WERI-Rb-1 (cell line): ENCODE measurements around the gene RFC4.

Source experiments
- DNase-seq: peaks from one replicate; pipeline ENCODE4 v3.0.0-alpha.2; 2020
- H3K27ac ChIP-seq: fragments of 250-450 bp; sonication (Bioruptor Pico); 2 replicates; pipeline ENCODE4 v1.5.1; 2020; ENCODE audit warnings: mild to moderate bottlenecking, moderate library complexity
- H3K27me3 ChIP-seq: fragments of 250-450 bp; sonication (Bioruptor Pico); 2 replicates; pipeline ENCODE4 v1.5.1; 2021; ENCODE audit warnings: mild to moderate bottlenecking, low read depth, moderate library complexity; ENCODE audit not compliant: insufficient read depth, severe bottlenecking
- H3K36me3 ChIP-seq: fragments of 250-450 bp; sonication (Bioruptor Pico); 2 replicates; pipeline ENCODE4 v1.5.1; 2020; ENCODE audit warnings: mild to moderate bottlenecking, moderate library complexity
- H3K4me3 ChIP-seq: 2 replicates; pipeline ENCODE4 v1.5.1; 2011; ENCODE audit warnings: low read depth, mild to moderate bottlenecking, control low read depth, low read length
- H3K9me3 ChIP-seq: fragments of 250-450 bp; sonication (Bioruptor Pico); 2 replicates; pipeline ENCODE4 v1.5.1; 2021; ENCODE audit warnings: mild to moderate bottlenecking, moderate library complexity; ENCODE audit not compliant: severe bottlenecking
- CTCF ChIP-seq: IDR thresholded peaks from 2 replicates; pipeline ENCODE4 v1.5.1; 2011; ENCODE audit warnings: low read depth, mild to moderate bottlenecking, control low read depth, inconsistent platforms, low read length

RFC4 gene

DNA sequence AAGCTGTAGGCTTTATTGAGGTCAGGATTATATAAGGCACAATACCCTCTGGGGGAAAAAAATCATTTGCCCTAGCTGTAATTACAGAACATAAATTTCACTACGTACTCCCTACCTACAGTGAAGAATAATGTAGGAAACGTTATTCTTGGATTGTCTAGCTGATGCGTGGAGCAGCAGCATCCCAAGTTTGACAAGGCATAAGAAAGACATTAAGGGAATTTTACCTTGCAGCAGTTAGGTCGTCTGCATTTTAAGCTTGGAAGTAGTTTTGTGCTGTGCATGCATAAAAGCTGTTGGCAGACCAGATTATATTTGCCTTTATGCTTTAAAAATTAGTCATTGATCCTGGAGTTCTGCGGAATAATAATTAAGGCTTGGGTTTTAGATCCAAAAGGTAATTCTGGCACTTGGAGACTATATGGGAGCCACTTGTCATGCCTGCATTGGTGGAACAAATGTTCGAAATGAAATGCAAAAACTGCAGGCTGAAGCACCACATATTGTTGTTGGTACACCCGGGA is 20.7 kb downstream of the RFC4 start:
- H3K4me3 ChIP-seq = peak overlapping the region; percentile 97
- H3K9me3 ChIP-seq = no peaks in the 10 kb centered on the region
- DNase-seq = no peak
- H3K36me3 ChIP-seq = peaks cover 74% of the 10 kb centered on the region
- H3K27me3 ChIP-seq = no peaks in the 10 kb centered on the region
- no peak for TF ChIP-seq CTCF
- H3K27ac ChIP-seq = no peak overlapping the region

DNA sequence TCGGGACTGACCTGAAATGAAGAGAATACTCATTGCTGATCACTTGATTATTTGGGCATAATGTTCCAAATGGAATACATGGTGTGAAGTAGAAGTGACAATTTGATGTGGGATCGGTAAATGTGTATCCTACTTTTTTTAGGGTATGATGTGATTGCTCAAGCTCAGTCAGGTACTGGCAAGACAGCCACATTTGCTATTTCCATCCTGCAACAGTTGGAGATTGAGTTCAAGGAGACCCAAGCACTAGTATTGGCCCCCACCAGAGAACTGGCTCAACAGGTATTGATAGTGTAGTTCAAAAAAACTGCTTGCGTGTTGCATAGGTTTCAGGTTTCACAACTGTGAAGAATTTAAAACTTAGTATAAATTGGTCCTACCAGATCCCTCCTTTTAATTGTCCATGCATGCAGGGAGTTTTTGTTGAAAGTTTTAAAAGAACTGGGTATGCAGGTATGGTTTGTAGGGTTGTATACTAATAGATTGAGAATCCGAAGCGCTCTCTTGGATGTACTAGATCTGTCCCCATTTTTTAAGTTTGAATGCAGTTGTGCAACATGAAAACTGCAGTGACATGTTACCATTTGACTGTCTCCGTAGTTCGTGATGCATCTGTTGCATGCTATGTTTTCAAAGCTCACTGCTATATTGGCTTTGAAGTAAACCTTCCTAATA is 21.3 kb downstream of the RFC4 start:
- DNase-seq = no peak
- Histone ChIP-seq H3K4me3 (peak overlapping the region; percentile 97), H3K27ac (peak overlapping the region; percentile 100), H3K27me3 (no peaks in the 10 kb centered on the region), H3K9me3 (no peaks in the 10 kb centered on the region), H3K36me3 (peaks cover 68% of the 10 kb centered on the region)
- TF ChIP-seq CTCF = no peak

GRCh38 chr3:186783731-186784515 is 22.4 kb downstream of the RFC4 start:
- Histone ChIP-seq H3K4me3 (peak overlapping the region; percentile 97), H3K9me3 (no peaks in the 10 kb centered on the region), H3K27ac (peak overlapping the region; percentile 100), H3K27me3 (no peaks in the 10 kb centered on the region), H3K36me3 (peaks cover 58% of the 10 kb centered on the region)
- no peak for TF ChIP-seq CTCF
- DNase-seq = peak; percentile 73

- Histone ChIP-seq H3K36me3 (peaks cover 51% of the 10 kb centered on the region), H3K9me3 (no peaks in the 10 kb centered on the region), H3K27me3 (no peaks in the 10 kb centered on the region), H3K4me3 (peak within 1 kb of the TSS; percentile 97), H3K27ac (peak within 1 kb of the TSS; percentile 100)
- peak; percentile 85 for DNase-seq
- TF ChIP-seq CTCF = no peak
These were observed 23.1 kb downstream of the RFC4 start, which contains the start of gene EIF4A2 for GRCh38 chr3:186783058-186783730. EIF4A2 (plus strand) TSS chr3:186783577; CDS start chr3:186783611, 34 bp downstream.

DNA sequence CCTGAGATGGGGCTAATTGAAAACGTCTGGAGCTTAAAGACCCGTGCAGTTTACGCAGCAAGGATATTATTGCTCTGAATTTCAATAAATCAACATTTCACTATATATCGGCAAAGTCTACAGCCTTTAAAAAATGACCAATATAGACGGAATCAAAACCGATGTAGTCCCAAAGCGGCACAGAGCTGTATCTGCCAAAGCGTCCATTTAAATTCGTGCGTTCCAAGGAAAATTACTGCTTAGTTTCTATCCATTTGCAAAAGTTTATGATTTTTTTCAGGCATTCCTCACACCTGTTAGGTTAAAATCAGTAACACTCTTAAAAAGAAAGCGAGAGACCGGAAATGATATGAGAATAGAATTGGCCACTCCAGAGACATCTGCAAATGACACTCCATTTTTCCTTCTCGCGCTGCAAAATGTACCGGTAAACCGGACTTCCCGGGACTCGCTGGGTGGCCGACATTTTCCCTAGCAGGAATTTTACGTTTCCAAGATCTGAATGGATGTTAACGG is 23.7 kb downstream of the RFC4 start:
- no peaks in the 10 kb centered on the region for H3K27me3 ChIP-seq
- peak overlapping the region; percentile 97 for H3K4me3 ChIP-seq
- no peak for TF ChIP-seq CTCF
- peaks cover 45% of the 10 kb centered on the region for H3K36me3 ChIP-seq
- peak overlapping the region; percentile 100 for H3K27ac ChIP-seq
- DNase-seq = no peak
- H3K9me3 ChIP-seq = no peaks in the 10 kb centered on the region
